ENCODE results near the gene DHDDS.
"Not testable (repeated sequence)": the region's sequence is repeated elsewhere in the genome, so short reads cannot be mapped to it uniquely, and the experiment has no call there.

DHDDS gene

GRCh38 chr1:26477446-26478152, 45.5 kb downstream of the DHDDS start:
- no peak for DNase-seq

DNA sequence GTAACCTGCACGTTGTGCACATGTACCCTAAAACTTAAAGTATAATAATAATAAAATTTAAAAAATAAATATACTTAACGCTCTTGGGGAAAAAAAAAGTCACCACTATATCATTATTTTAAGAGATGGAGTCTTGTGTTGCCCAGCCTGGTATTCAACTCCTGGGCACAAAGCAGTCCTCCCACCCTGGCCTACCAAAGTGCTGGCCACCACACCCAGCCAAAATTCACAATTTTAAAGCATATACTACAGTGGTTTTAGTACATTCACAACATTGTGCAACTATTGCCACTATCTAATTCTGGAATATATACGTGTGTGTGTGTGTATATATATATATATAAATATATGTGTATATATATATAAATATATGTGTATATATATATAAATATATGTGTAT, 46.0 kb downstream of the DHDDS start:
- no peak for DNase-seq

- DNase-seq: no peak
These were observed 46.9 kb downstream of the DHDDS start for GRCh38 chr1:26478988-26479387.

GRCh38 chr1:26482921-26483320, 50.8 kb downstream of the DHDDS start:
- DNase-seq: no peak

- no peak for DNase-seq
These were observed 51.9 kb downstream of the DHDDS start for GRCh38 chr1:26483980-26484379.

DNA sequence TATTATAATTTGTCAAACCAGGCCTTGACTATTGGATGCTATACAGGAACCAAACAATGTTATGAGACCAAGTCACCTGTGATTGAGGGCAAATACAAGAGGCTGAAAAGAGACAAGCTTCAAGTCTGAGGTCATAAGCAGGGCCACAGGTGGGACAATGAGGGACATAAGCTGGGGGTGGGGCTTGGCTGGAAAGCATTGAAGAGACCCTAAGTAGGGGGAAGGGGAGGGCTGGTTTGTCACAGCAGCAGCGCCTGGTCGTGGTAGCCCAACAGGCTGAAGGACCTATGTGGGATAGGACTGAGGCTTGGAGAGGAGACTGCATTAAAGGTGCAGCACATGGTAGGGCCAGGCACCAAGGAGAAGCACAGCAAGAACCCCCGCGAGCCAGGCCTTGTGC, 58.0 kb downstream of the DHDDS start:
- no peak for DNase-seq

DNA sequence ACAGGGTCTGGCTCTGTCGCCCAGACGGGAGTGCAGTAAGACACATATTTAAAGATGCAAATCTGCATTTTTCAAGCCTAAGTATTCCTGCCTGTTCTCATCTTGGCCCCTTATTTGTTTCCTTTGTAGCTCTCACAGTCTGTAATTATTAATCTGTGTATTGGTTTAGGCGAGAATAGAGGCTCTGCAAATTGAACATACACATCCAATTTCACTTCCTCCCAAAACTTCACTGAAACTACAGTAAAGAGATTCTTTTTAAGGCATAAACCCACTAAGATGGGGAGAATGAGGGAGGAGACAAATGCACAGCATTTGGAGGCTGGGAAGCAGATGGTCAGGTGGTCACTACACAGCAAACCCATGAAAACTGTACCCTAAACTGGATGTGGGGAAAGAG, 61.1 kb downstream of the DHDDS start:
- DNase-seq: no peak

DNA sequence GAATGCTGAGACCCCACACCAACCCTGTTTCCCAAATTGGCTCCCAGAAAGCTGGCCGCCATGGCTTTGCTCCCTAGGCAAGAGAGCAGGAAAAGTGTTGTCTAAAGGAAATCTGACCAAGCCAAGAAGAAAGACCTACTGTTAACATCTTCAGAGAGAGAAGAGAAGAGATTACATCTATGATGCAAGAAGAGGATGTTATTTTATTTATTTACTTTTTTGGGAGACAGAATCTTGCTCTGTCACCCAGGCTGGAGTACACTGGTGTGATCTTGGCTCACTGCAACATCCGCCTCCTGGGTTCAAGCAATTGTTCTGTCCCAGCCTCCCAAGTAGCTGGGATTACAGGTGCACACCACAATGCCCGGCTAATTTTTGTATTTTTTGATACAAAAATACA, 61.8 kb downstream of the DHDDS start:
- no peak for DNase-seq

GRCh38 chr1:26496861-26497260, 64.7 kb downstream of the DHDDS start:
- DNase-seq: peak; percentile 46

DNA sequence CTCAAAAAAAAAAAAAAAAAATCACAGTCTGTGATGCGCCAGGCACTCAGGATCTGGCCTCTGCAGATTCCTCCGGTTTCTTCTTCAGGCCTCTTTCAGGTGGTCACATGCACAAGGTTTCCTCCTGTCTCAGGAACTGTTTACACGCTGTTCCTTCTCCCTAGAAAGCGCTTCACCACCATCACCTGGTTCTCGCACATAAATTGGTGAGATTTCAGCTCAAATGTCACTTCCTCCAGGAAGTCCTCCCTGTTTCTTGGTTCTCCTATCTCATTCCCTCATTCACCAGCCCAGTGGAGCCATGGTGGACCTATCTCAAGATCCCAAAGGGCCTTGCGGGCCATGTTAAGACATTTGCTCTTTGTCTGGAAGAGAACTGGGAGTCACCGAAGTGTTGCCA, 66.8 kb downstream of the DHDDS start:
- no peak for DNase-seq

GRCh38 chr1:26500488-26501175, 68.5 kb downstream of the DHDDS start:
- peak; percentile 93 for DNase-seq

- DNase-seq: not testable (repeated sequence)
These were observed 78.6 kb downstream of the DHDDS start for GRCh38 chr1:26510711-26511110.

- not testable (repeated sequence) for DNase-seq
These were observed 83.7 kb downstream of the DHDDS start for GRCh38 chr1:26515836-26516235.

- no peak for DNase-seq
These were observed 85.1 kb downstream of the DHDDS start for GRCh38 chr1:26516987-26517765.

- DNase-seq: no peak
These were observed 85.6 kb downstream of the DHDDS start for GRCh38 chr1:26517766-26518049.

DNA sequence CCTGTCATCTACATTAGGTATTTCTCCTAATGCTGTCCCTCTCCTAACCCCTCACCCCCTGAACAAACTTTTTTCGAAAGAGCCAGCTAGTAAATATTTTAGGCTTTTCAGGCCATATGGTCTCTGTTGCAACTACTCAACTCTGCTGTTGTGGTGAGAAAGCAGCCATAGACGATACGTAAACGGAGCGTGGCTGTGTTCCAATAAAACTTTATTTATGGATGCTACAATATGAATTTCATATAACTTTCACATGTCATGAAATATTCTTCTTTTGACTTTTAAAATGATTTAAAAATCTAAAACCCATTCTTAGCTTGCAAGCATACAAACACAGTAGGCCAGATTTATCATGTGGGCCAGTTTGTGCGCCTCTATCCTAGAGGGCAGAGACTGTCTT, 86.2 kb downstream of the DHDDS start:
- DNase-seq: no peak

DNA sequence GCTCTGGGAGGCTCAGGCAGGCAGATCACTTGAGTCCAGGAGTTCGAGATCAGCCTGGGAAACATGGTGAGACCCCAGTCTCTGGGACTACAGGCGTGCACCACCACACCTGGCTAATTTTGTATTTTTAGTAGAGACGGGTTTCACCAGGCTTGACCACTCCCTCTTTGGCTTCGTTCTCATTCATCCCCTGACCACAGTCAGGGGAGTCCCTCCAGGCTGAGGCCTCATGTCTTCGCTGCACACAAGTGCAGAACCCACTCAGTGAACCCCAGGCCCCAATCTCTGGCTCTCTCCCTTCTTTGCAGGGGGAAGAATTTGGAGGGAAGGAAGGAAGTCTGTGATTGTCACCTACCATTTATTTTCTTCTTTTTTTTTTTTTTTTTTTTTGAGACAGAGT, 88.2 kb downstream of the DHDDS start:
- DNase-seq: no peak
